Mucosa of stomach (tissue), 1 donor: ENCODE results near the gene KLHL25.
"Not testable (repeated sequence)": the region's sequence is repeated elsewhere in the genome, so short reads cannot be mapped to it uniquely, and the experiment has no call there.

ENCODE experiments used
- H3K27me3 ChIP-seq: one replicate; pipeline ENCODE4 v1.7.0; 2013; ENCODE audit warnings: mild to moderate bottlenecking, low read length; ENCODE audit not compliant: control insufficient read depth, insufficient read depth
- H3K36me3 ChIP-seq: one replicate; pipeline ENCODE4 v1.7.0; 2013; ENCODE audit warnings: low read length; ENCODE audit not compliant: control insufficient read depth, insufficient read depth
- H3K4me1 ChIP-seq: one replicate; pipeline ENCODE4 v1.7.0; 2013; ENCODE audit warnings: mild to moderate bottlenecking, low read length; ENCODE audit not compliant: control insufficient read depth, insufficient read depth
- H3K4me3 ChIP-seq: one replicate; pipeline ENCODE4 v1.7.0; 2013; ENCODE audit warnings: low read length
- H3K9ac ChIP-seq: one replicate; pipeline ENCODE4 v1.7.0; 2013; ENCODE audit warnings: mild to moderate bottlenecking, low read length, moderate library complexity
- H3K9me3 ChIP-seq: one replicate; pipeline ENCODE4 v1.7.0; 2013; ENCODE audit warnings: mild to moderate bottlenecking, low read length, moderate library complexity; ENCODE audit not compliant: control insufficient read depth
- donor health status: Pancreatic carcinoma.

KLHL25 gene

GRCh38 chr15:85794598-85795336, at the start of gene KLHL25:
Gene KLHL25 (minus strand): TSS chr15:85794925. CDS start chr15:85769810, 25,115 bp downstream.
- no peaks in the 10 kb centered on the region for H3K27me3 ChIP-seq
- H3K9ac ChIP-seq = peak within 1 kb of the TSS; percentile 71
- H3K36me3 ChIP-seq = no peaks in the 10 kb centered on the region
- H3K4me1 ChIP-seq = peaks cover 26% of the 10 kb centered on the region
- peak within 1 kb of the TSS; percentile 45 for H3K4me3 ChIP-seq
- H3K9me3 ChIP-seq = no peaks in the 10 kb centered on the region

- Histone ChIP-seq H3K9me3 (no peaks in the 10 kb centered on the region), H3K4me3 (no peak overlapping the region), H3K36me3 (no peaks in the 10 kb centered on the region), H3K4me1 (peaks cover 42% of the 10 kb centered on the region), H3K9ac (no peak overlapping the region), H3K27me3 (no peaks in the 10 kb centered on the region)
Measured at GRCh38 chr15:85840802-85841152, 46.1 kb upstream of the KLHL25 start.

GRCh38 chr15:85840079-85840801, 45.5 kb upstream of the KLHL25 start:
- peak overlapping the region; percentile 18 for H3K9ac ChIP-seq
- no peaks in the 10 kb centered on the region for H3K27me3 ChIP-seq
- H3K4me3 ChIP-seq = no peak overlapping the region
- H3K4me1 ChIP-seq = peaks cover 42% of the 10 kb centered on the region
- H3K36me3 ChIP-seq = no peaks in the 10 kb centered on the region
- no peaks in the 10 kb centered on the region for H3K9me3 ChIP-seq

GRCh38 chr15:85839643-85840042, 44.9 kb upstream of the KLHL25 start:
- Histone ChIP-seq H3K9me3 (no peaks in the 10 kb centered on the region), H3K27me3 (no peaks in the 10 kb centered on the region), H3K36me3 (no peaks in the 10 kb centered on the region), H3K9ac (no peak overlapping the region), H3K4me3 (no peak overlapping the region), H3K4me1 (peaks cover 42% of the 10 kb centered on the region)

- no peaks in the 10 kb centered on the region for H3K27me3 ChIP-seq
- H3K4me1 ChIP-seq = peaks cover 42% of the 10 kb centered on the region
- H3K4me3 ChIP-seq = no peak overlapping the region
- no peaks in the 10 kb centered on the region for H3K36me3 ChIP-seq
- H3K9me3 ChIP-seq = no peaks in the 10 kb centered on the region
- peak overlapping the region; percentile 52 for H3K9ac ChIP-seq
Measured at GRCh38 chr15:85838655-85839054, 43.9 kb upstream of the KLHL25 start.

- Histone ChIP-seq H3K27me3 (no peaks in the 10 kb centered on the region), H3K4me1 (peaks cover 42% of the 10 kb centered on the region), H3K9me3 (no peaks in the 10 kb centered on the region), H3K36me3 (no peaks in the 10 kb centered on the region), H3K4me3 (no peak overlapping the region), H3K9ac (peak overlapping the region; percentile 77)
Measured at GRCh38 chr15:85837881-85838280, 43.2 kb upstream of the KLHL25 start.

- H3K36me3 ChIP-seq = no peaks in the 10 kb centered on the region
- H3K4me3 ChIP-seq = no peak overlapping the region
- peak overlapping the region; percentile 77 for H3K9ac ChIP-seq
- H3K27me3 ChIP-seq = no peaks in the 10 kb centered on the region
- H3K4me1 ChIP-seq = peaks cover 42% of the 10 kb centered on the region
- H3K9me3 ChIP-seq = no peaks in the 10 kb centered on the region
Measured at GRCh38 chr15:85837011-85837433, 42.3 kb upstream of the KLHL25 start.

GRCh38 chr15:85834651-85835050, 39.9 kb upstream of the KLHL25 start:
- Histone ChIP-seq H3K4me1 (peaks cover 33% of the 10 kb centered on the region), H3K9ac (no peak overlapping the region), H3K9me3 (no peaks in the 10 kb centered on the region), H3K36me3 (no peaks in the 10 kb centered on the region), H3K27me3 (no peaks in the 10 kb centered on the region), H3K4me3 (no peak overlapping the region)

GRCh38 chr15:85832394-85832793, 37.7 kb upstream of the KLHL25 start:
- H3K4me1 ChIP-seq = peaks cover 11% of the 10 kb centered on the region
- no peaks in the 10 kb centered on the region for H3K9me3 ChIP-seq

GRCh38 chr15:85831415-85832113, 36.8 kb upstream of the KLHL25 start:
- H3K9me3 ChIP-seq = no peaks in the 10 kb centered on the region
- peaks cover 6% of the 10 kb centered on the region for H3K4me1 ChIP-seq
- H3K27me3 ChIP-seq = no peaks in the 10 kb centered on the region
- H3K36me3 ChIP-seq = no peaks in the 10 kb centered on the region
- H3K9ac ChIP-seq = no peak overlapping the region
- no peak overlapping the region for H3K4me3 ChIP-seq

More at GRCh38 chr15:85832394-85832793, 37.7 kb upstream of the KLHL25 start:
- no peaks in the 10 kb centered on the region for H3K27me3 ChIP-seq
- no peaks in the 10 kb centered on the region for H3K36me3 ChIP-seq
- no peak overlapping the region for H3K4me3 ChIP-seq
- H3K9ac ChIP-seq = no peak overlapping the region

GRCh38 chr15:85829754-85830153, 35.0 kb upstream of the KLHL25 start:
- peaks cover 10% of the 10 kb centered on the region for H3K4me1 ChIP-seq
- not testable (repeated sequence) for H3K9me3 ChIP-seq, H3K9ac ChIP-seq, H3K4me3 ChIP-seq, H3K27me3 ChIP-seq, H3K36me3 ChIP-seq

- Histone ChIP-seq H3K9ac (no peak overlapping the region), H3K9me3 (no peaks in the 10 kb centered on the region), H3K27me3 (no peaks in the 10 kb centered on the region), H3K36me3 (no peaks in the 10 kb centered on the region), H3K4me1 (peaks cover 10% of the 10 kb centered on the region), H3K4me3 (no peak overlapping the region)
Measured at GRCh38 chr15:85828874-85829273, 34.1 kb upstream of the KLHL25 start.
